K562 (cell line): ENCODE measurements around the gene CCDC194. TPM values are rescaled to one million over a fixed set of nuclear protein-coding genes. Genes with fewer than 3 reads are reported as not detected.

Experiments
- ATAC-seq: fragments of 200-7000 bp; cut with Tn5 transposase; 3 replicates; pipeline ENCODE4 v1.9.1; 2020; ENCODE audit warnings: moderate library complexity
- BruUV-seq: library from RNA; stranded (reverse); fragments of 400-500 nt; replicated peaks from 2 replicates; lab custom pipeline; 2021; lab: Mats Ljungman, UMichigan
- CTCF ChIA-PET: fragments of 300-600 bp; formaldehyde crosslinking; extraction: SDS; loops from one replicate; lab custom pipeline; 2021; ENCODE audit warnings: low intra/inter-chr PET ratio; lab: Yijun Ruan, JAX
- POLR2A ChIA-PET: fragments of 300-600, 350-650 bp; sonication (Branson Sonifier 250); formaldehyde crosslinking; extraction: SDS; loops from one replicate; lab custom pipeline; 2021; ENCODE audit warnings: antibody characterized with exemption, inconsistent platforms; lab: Yijun Ruan, JAX
- DNase-seq, 4 experiments: peaks; one replicate each; pipeline versions ENCODE4 v3.0.0 to v3.0.0-alpha.2; 2011 to 2018; ENCODE audit warnings: low spot score in 3 of 4, mixed read lengths in 3 of 4; ENCODE audit errors: extremely low read depth in 1 of 4
- FAIRE-seq: peaks from 2 replicates; lab custom pipeline; 2011; peaks lifted over from hg19 to GRCh38; lab: Jason Lieb, UNC
- H2AFZ ChIP-seq: 2 replicates; pipeline ENCODE4 v1.6.0; 2011; ENCODE audit warnings: low read depth, low read length, control low read depth, inconsistent platforms
- H3K27ac ChIP-seq: fragments of 200-600 bp; 3 replicates; pipeline ENCODE4 v1.8.0; 2011; ENCODE audit warnings: low read depth, mild to moderate bottlenecking, control low read depth, inconsistent platforms, low read length, moderate library complexity, mixed read lengths; ENCODE audit errors: extremely low read depth
- H3K27me3 ChIP-seq, 2 experiments: fragments of 300-600 bp in 1 of 2; 2 replicates in 1 of 2; 3 replicates in 1 of 2; pipeline versions ENCODE4 v1.6.0 to v1.8.0; 2011; ENCODE audit warnings: inconsistent platforms in 2 of 2, low read length in 2 of 2, mild to moderate bottlenecking in 1 of 2, mixed read lengths in 1 of 2, moderate library complexity in 1 of 2; ENCODE audit not compliant: control insufficient read depth in 2 of 2, insufficient read depth in 2 of 2
- H3K36me3 ChIP-seq: fragments of 300-600 bp; 3 replicates; pipeline ENCODE4 v1.8.0; 2011; ENCODE audit warnings: mild to moderate bottlenecking, low read length, inconsistent platforms; ENCODE audit not compliant: control insufficient read depth, insufficient read depth
- H3K4me1 ChIP-seq, 2 experiments: fragments of 200-600 bp in 1 of 2; replicated peaks in 1 of 2; 2 replicates in 1 of 2; 3 replicates in 1 of 2; pipeline versions ENCODE4 v1.5.1 to v1.8.0; 2011; ENCODE audit warnings: inconsistent platforms in 2 of 2, low read length in 2 of 2, mild to moderate bottlenecking in 1 of 2, mixed read lengths in 1 of 2, moderate library complexity in 1 of 2; ENCODE audit not compliant: control insufficient read depth in 2 of 2, insufficient read depth in 2 of 2
- H3K4me2 ChIP-seq: 2 replicates; pipeline ENCODE4 v1.6.1; 2011; ENCODE audit warnings: low read length, control low read depth, inconsistent platforms, mixed read lengths; ENCODE audit not compliant: insufficient read depth
- H3K4me3 ChIP-seq: fragments of 200-600 bp; sonication (generic), shearing (Covaris generic); 2 replicates; pipeline ENCODE4 v1.5.1; 2016; ENCODE audit warnings: control low read depth, inconsistent platforms
- H3K79me2 ChIP-seq: fragments of 200-600 bp; 3 replicates; pipeline ENCODE4 v1.8.0; 2011; ENCODE audit warnings: low read length, inconsistent platforms; ENCODE audit not compliant: control insufficient read depth, insufficient read depth
- H3K9ac ChIP-seq, 2 experiments: 2 replicates each; pipeline versions ENCODE4 v1.6.0 to v1.6.1; 2011; ENCODE audit warnings: low read depth in 2 of 2, low read length in 2 of 2, control low read depth in 1 of 2, inconsistent platforms in 1 of 2, mild to moderate bottlenecking in 1 of 2, mixed read lengths in 1 of 2; ENCODE audit not compliant: insufficient read depth in 1 of 2
- H3K9me1 ChIP-seq: one replicate; pipeline ENCODE4 v1.6.0; 2011; ENCODE audit warnings: inconsistent platforms, mild to moderate bottlenecking, low read length, moderate library complexity; ENCODE audit not compliant: control insufficient read depth, insufficient read depth
- H3K9me3 ChIP-seq: replicated peaks from 2 replicates; pipeline ENCODE4 v1.5.1; 2011; ENCODE audit warnings: low read depth, low read length, inconsistent platforms; ENCODE audit not compliant: control insufficient read depth, insufficient read depth
- H4K20me1 ChIP-seq: replicated peaks from 2 replicates; pipeline ENCODE4 v1.6.1; 2011; ENCODE audit warnings: low read length, inconsistent platforms, mixed read lengths; ENCODE audit not compliant: control insufficient read depth, insufficient read depth
- ATF1 ChIP-seq, 2 experiments: fragments of 450-650 bp in 1 of 2; IDR thresholded peaks; 2 replicates each; pipeline ENCODE4 v1.6.1; 2016; ENCODE audit warnings: missing compliant biosample characterization in 1 of 2, missing genetic modification characterization in 1 of 2
- BRF1 ChIP-seq: IDR thresholded peaks from 3 replicates; pipeline ENCODE4 v1.6.1; 2011; ENCODE audit warnings: borderline replicate concordance, mild to moderate bottlenecking; ENCODE audit not compliant: insufficient read length; ENCODE audit errors: extremely low read depth
- E2F3 ChIP-seq: fragments of 250-450 bp; sonication (Bioruptor Pico); IDR thresholded peaks from 2 replicates; pipeline ENCODE4 v1.4.0; 2020; ENCODE audit warnings: mild to moderate bottlenecking
- FIP1L1 ChIP-seq: fragments of 200-400 bp; formaldehyde crosslinking; IDR thresholded peaks from 2 replicates; pipeline ENCODE4 v1.6.1; 2018; ENCODE audit warnings: mild to moderate bottlenecking, low read depth, low read length; ENCODE audit not compliant: poor library complexity, severe bottlenecking
- FUS ChIP-seq: fragments of 200-400 bp; formaldehyde crosslinking; optimal IDR thresholded peaks from 2 replicates; pipeline ENCODE3; 2017; ENCODE audit warnings: low read depth, low read length
- HDAC3 ChIP-seq: fragments of 450-650 bp; IDR thresholded peaks from 2 replicates; pipeline ENCODE4 v1.6.1; 2018; ENCODE audit warnings: borderline replicate concordance, mild to moderate bottlenecking, moderate library complexity; ENCODE audit not compliant: partially characterized antibody
- HMG20B ChIP-seq: fragments of 250-450 bp; sonication (Bioruptor Pico); IDR thresholded peaks from 2 replicates; pipeline ENCODE4 v1.5.0; 2021; ENCODE audit warnings: mild to moderate bottlenecking
- TAF15 ChIP-seq: fragments of 200-400 bp; formaldehyde crosslinking; IDR thresholded peaks from 2 replicates; pipeline ENCODE4 v1.6.1; 2017; ENCODE audit warnings: mild to moderate bottlenecking, low read depth, low read length, moderate library complexity
- ZNF134 ChIP-seq: fragments of 250-450 bp; sonication (Bioruptor Pico); conservative IDR thresholded peaks from 2 replicates; pipeline ENCODE4 v1.4.0; 2020
- ZNF224 ChIP-seq: sonication (generic); formaldehyde crosslinking; IDR thresholded peaks from 2 replicates; pipeline ENCODE4 v1.8.0; 2022; ENCODE audit warnings: mild to moderate bottlenecking, missing genetic modification reagents
- ZNF444 ChIP-seq: fragments of 250-450 bp; sonication (Bioruptor Pico); IDR thresholded peaks from 2 replicates; pipeline ENCODE4 v1.4.0; 2020; ENCODE audit warnings: mild to moderate bottlenecking, moderate library complexity
- ZNF699 ChIP-seq: fragments of 250-450 bp; sonication (Bioruptor Pico); IDR thresholded peaks from 2 replicates; pipeline ENCODE4 v1.8.0; 2021; ENCODE audit warnings: mild to moderate bottlenecking, moderate library complexity; ENCODE audit not compliant: insufficient replicate concordance
- WGBS: fragments of 100-300 bp; shearing (Covaris generic); methylation state at CpG from one replicate; pipeline ENCODE4 v1.1.6; 2016; ENCODE audit warnings: low coverage, mixed read lengths; ENCODE audit not compliant: insufficient coverage; ENCODE audit errors: missing lambda C conversion rate; 5-methylcytosine and 5-hydroxymethylcytosine counted together
- in situ Hi-C: fragments of 300-500 bp; cut with MboI; formaldehyde crosslinking; loops from 4 replicates; pipeline ENCODE4 v1.15.0; 2018; ENCODE audit warnings: inconsistent platforms, mixed read lengths
- intact Hi-C: fragments of 100-400 bp; cut with micrococcal nuclease; formaldehyde crosslinking; loops from 2 replicates; pipeline ENCODE4 v1.14.2; 2022
- polyA plus RNA-seq, 8 experiments: library from polyadenylated mRNA; depleted of rRNA in 4 of 8; stranded (reverse) in 5 of 8; unstranded in 3 of 8; fragments of >200 nt; fragmentation: Nextera tagmentation in 2 of 8; fragmentation: Illumina TruSeq in 1 of 8; extraction: Ambion mirVana in 2 of 8; extraction: Trizol in 1 of 8; gene quantifications; 2 replicates each; pipeline versions ENCODE4 v1.2.1 to v1.2.3, GENCODE V29; 2011 to 2014; ENCODE audit warnings: inconsistent platforms in 1 of 8, missing spikeins in 1 of 8
- total RNA-seq, 7 experiments: library from RNA; depleted of rRNA in 6 of 7; stranded (reverse); fragments of >200 nt in 6 of 7; fragmentation: Illumina TruSeq in 2 of 7; extraction: Trizol in 2 of 7; gene quantifications; 2 replicates each; pipeline versions ENCODE4 v1.2.1 to v1.2.3, GENCODE V29; 2011 to 2021; ENCODE audit warnings: low replicate concordance in 1 of 7
- TF ChIP-seq, protein P1 (sequence below): fragments of 250-450 bp; sonication (Bioruptor Pico); IDR thresholded peaks from 2 replicates; pipeline ENCODE4 v1.8.0; 2022; ENCODE audit warnings: moderate library complexity, mild to moderate bottlenecking, inconsistent platforms
- TF ChIP-seq, protein P2 (sequence below), 2 experiments: fragments of 450-650 bp; conservative IDR thresholded peaks; 2 replicates each; pipeline ENCODE4 v1.6.1; 2017; ENCODE audit warnings: mild to moderate bottlenecking in 2 of 2, moderate library complexity in 2 of 2
- TF ChIP-seq, protein P3 (sequence below), 3 experiments: IDR thresholded peaks in 2 of 3; conservative IDR thresholded peaks in 1 of 3; 2 replicates each; pipeline ENCODE4 v1.5.1; 2011 to 2012; ENCODE audit warnings: low read length in 3 of 3, mild to moderate bottlenecking in 3 of 3, control low read depth in 2 of 3, improper control_type of control experiment in 1 of 3, inconsistent platforms in 1 of 3, low read depth in 1 of 3, mixed read lengths in 1 of 3, moderate library complexity in 1 of 3; ENCODE audit not compliant: insufficient read depth in 2 of 3

The CCDC194 gene
- total and polyA plus RNA-seq, 9 of the 15 experiments (the other 6 are each of a cell fraction or from before 2014, with no cell fraction given), result 0.13 to 1.3 (median 0.39) TPM; not detected in 3

DNA sequence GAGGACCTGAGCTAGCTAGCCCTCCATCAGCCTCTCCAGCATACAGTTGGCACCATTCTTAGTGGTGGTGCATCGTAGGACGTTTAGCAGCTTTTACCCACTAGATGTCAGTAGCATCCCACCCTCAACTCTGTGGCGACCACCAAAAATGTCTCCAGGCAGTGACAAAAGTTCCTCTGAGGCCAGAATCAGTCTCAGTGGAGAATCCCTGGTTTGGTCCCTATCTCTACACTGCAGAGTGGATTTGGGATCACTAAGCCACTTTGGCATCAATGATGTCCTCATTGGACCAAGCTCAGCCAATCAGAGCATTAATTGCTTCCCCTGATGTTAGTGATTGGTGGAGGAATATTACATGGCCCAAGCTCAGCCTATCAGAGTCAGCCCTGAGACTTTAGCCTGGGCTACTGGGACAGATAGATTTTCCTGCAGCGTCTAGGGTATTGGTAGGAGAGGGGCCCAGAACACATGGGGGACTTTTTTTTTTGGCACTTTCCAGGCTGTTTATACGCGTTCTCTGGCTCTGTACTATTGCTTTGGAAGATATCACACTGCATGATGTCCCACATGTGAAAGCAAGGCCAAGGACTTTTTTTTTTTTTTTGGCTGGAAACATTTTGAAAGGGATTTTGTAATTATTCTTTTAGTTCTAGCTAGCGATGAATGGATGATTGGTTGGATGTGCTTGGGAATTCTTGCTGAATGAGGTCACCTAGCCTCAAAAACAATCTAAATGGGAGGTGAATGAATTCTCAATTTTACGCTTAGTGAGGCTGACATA, 47.4 kb upstream of the CCDC194 start:
- CTCF ChIA-PET, result interaction anchor here (1.0 kb wide), 1 partner anchor 26 kb away, joined by 5 read pairs; no protein-coding TSS in a partner anchor
- Histone ChIP-seq H3K4me1 (peaks cover 0 to 4% of the 10 kb centered on the region in 2 experiments; a peak in 1 of 5 replicates), H3K27me3 (peaks cover 0 to 12% of the 10 kb centered on the region in 2 experiments; a peak in 3 of 5 replicates), H3K36me3 (no peaks in the 10 kb centered on the region), H4K20me1 (no peaks in the 10 kb centered on the region), H3K79me2 (no peaks in the 10 kb centered on the region), H3K4me3 (no peak overlapping the region), H3K4me2 (no peak overlapping the region), H3K27ac (no peak overlapping the region), H3K9me1 (no peaks in the 10 kb centered on the region), H2AFZ (no peak overlapping the region), H3K9ac (no peak overlapping the region), H3K9me3 (peaks cover 7% of the 10 kb centered on the region)
- intact Hi-C loops (no loop called here), in situ Hi-C loops (no loop called here)
- FAIRE-seq (peak; percentile 82), ATAC-seq (peak; percentile 79), DNase-seq (peak; percentile 38 to 78 (median 62))
- 48% methylated on average over 8 of the region's 8 CpGs for WGBS
- POLR2A ChIA-PET, result interaction anchor here (0.6 to 0.7 kb wide), 3 partner anchors 330 to 950 kb away, joined by 3 to 4 read pairs (median 3); no protein-coding TSS in a partner anchor
- BruUV-seq, result no TSS peak
- TF ChIP-seq ATF1 (CRISPR knock-in tag; IDR thresholded peaks at IDR 0.05) (no peak), ATF1 (tag; IDR thresholded peaks at IDR 0.05) (peak; percentile 29; the same call in 1 of the 2 replicates), HDAC3 (no peak), FUS (no peak), TAF15 (no peak), ZNF224 (CRISPR knock-in tag) (no peak), ZNF134 (CRISPR knock-in tag) (no peak), E2F3 (CRISPR knock-in tag) (no peak), HMG20B (CRISPR knock-in tag) (no peak), ZNF699 (no peak), BRF1 (no peak), FIP1L1 (no peak), ZNF444 (CRISPR knock-in tag) (no peak)
- TF ChIP-seq, protein P1, sequence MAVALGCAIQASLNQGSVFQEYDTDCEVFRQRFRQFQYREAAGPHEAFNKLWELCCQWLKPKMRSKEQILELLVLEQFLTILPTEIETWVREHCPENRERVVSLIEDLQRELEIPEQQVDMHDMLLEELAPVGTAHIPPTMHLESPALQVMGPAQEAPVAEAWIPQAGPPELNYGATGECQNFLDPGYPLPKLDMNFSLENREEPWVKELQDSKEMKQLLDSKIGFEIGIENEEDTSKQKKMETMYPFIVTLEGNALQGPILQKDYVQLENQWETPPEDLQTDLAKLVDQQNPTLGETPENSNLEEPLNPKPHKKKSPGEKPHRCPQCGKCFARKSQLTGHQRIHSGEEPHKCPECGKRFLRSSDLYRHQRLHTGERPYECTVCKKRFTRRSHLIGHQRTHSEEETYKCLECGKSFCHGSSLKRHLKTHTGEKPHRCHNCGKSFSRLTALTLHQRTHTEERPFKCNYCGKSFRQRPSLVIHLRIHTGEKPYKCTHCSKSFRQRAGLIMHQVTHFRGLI, result no peak
- TF ChIP-seq, protein P2, sequence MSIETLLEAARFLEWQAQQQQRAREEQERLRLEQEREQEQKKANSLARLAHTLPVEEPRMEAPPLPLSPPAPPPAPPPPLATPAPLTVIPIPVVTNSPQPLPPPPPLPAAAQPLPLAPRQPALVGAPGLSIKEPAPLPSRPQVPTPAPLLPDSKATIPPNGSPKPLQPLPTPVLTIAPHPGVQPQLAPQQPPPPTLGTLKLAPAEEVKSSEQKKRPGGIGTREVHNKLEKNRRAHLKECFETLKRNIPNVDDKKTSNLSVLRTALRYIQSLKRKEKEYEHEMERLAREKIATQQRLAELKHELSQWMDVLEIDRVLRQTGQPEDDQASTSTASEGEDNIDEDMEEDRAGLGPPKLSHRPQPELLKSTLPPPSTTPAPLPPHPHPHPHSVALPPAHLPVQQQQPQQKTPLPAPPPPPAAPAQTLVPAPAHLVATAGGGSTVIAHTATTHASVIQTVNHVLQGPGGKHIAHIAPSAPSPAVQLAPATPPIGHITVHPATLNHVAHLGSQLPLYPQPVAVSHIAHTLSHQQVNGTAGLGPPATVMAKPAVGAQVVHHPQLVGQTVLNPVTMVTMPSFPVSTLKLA (conservative IDR thresholded peaks at IDR 0.05), result no peak
- TF ChIP-seq, protein P3, sequence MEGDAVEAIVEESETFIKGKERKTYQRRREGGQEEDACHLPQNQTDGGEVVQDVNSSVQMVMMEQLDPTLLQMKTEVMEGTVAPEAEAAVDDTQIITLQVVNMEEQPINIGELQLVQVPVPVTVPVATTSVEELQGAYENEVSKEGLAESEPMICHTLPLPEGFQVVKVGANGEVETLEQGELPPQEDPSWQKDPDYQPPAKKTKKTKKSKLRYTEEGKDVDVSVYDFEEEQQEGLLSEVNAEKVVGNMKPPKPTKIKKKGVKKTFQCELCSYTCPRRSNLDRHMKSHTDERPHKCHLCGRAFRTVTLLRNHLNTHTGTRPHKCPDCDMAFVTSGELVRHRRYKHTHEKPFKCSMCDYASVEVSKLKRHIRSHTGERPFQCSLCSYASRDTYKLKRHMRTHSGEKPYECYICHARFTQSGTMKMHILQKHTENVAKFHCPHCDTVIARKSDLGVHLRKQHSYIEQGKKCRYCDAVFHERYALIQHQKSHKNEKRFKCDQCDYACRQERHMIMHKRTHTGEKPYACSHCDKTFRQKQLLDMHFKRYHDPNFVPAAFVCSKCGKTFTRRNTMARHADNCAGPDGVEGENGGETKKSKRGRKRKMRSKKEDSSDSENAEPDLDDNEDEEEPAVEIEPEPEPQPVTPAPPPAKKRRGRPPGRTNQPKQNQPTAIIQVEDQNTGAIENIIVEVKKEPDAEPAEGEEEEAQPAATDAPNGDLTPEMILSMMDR (IDR thresholded peaks at IDR 0.05 in 2 of 3, conservative IDR thresholded peaks at IDR 0.05 in 1 of 3; ENCODE audit: insufficient read depth in 2 of 3, low read depth in 1 of 3, low read length in 3 of 3), result peak; percentile 54 to 62 (median 62)
